ENCODE measurements around the gene KDM3B.
"Not testable (repeated sequence)": the region's sequence is repeated elsewhere in the genome, so short reads cannot be mapped to it uniquely, and the experiment has no call there.

The KDM3B gene

GRCh38 chr5:138468133-138468965 lies 115.9 kb downstream of the KDM3B start:
- DNase-seq: no peak

DNA sequence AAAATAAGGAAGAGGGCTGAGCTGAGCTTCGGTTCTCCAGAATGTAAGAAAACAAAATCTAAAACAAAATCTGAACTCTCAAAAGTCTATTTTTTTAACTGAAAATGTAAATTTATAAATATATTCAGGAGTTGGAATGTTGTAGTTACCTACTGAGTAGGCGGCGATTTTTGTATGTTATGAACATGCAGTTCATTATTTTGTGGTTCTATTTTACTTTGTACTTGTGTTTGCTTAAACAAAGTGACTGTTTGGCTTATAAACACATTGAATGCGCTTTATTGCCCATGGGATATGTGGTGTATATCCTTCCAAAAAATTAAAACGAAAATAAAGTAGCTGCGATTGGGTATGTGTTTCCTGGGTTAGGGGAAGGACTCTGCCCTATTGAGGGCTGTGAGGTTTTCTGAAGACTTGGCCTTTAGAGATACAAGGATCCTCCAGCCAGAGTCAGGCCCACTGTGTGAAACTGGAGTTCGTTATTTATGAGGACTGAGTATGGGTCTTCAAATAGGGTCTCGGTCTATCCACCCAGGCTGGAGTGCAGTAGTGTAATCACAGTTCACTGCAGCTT lies 116.6 kb downstream of the KDM3B start:
- no peak for DNase-seq

DNA sequence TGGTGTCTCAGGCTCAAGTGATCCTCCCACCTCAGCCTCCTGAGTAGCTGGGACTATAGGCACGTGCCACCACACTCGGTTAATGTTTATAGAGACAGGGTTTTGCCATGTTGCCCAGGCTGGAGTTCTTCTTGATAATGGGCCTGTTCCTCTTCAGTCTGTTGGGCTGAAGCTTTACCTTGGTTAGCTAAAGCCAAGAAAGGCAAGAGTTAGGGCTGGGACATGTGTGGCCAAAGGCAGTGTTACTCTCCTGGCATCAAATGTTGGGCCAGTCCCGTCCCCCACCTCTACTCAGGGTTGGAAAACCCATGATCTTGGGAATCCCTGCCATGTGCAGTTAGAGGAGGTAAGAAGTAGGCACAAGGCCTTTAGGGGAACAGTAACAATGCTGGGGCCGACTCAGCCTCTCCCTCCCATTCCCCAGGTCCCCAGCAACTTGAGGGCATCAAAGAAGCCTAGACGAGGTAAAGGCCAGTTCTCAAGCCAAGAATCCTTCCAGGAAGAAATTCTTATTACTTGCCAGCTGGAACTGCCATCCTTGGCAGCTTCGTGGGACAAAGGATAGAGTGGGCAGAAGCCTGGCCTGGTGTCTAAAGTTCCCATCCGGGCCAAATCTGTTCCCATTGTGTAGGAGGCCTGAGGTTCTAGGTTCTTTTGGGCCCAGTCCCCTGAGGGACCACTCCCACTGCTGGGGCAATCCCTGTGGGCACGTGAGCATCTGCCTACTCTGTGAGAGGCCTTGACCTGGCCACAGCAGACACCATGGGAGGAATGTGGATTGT lies 117.2 kb downstream of the KDM3B start:
- no peak for DNase-seq

- DNase-seq: no peak
These were observed 118.0 kb downstream of the KDM3B start for GRCh38 chr5:138470322-138471051.

- DNase-seq: no peak
These were observed 118.5 kb downstream of the KDM3B start for GRCh38 chr5:138471052-138471361.

DNA sequence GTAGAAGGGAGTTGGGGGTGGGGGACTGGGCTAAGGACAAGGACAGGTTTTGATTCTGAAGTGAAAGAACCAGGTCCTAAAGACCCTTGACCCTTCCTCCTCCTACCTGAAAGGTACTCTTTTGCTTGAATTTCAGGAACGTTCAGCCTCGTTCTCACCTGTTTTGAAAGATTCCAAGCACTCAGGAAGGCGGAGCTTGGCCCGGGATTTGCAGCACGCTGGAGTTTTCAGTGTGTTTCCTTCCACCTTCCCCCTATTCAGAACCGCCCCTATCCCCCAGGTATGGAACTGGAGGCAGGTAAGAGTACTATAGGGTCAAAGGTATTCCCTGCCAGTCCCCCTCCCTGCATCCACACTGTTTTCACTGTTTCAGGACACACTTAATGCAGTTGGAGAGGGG lies 119.9 kb downstream of the KDM3B start:
- no peak for DNase-seq

DNA sequence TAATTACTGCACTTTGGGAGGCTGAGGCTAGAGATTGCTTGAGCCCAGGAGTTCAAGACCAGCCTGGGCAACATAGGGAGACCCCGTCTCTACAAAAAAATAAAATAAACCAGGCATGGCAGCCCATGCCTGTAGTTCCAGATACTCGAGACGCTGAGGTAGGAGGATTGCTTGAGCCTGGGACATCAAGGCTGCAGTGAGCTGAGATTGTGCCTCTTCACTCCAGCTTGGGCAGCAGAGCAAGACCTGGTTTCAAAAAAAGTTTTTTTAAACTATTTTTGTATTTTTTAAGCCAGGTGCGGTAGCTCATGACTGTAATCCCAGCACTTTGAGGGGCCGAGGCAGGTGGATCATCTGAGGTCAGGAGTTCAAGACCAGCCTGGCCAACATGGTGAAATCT lies 120.7 kb downstream of the KDM3B start:
- not testable (repeated sequence) for DNase-seq

- no peak for DNase-seq
These were observed 124.4 kb downstream of the KDM3B start for GRCh38 chr5:138476918-138477317.

GRCh38 chr5:138482638-138483037 lies 130.2 kb downstream of the KDM3B start:
- no peak for DNase-seq
